HG02938 (cell line): ENCODE results near the gene TYRP1.

Experiments
- ATAC-seq: cut with Tn5 transposase; IDR thresholded peaks from one replicate; pipeline ENCODE4 v1.9.1; 2021; ENCODE audit warnings: mild to moderate bottlenecking, moderate library complexity; ENCODE audit not compliant: unreplicated experiment

The TYRP1 gene

GRCh38 chr9:12696931-12697622, 3.9 kb downstream of the TYRP1 start:
- ATAC-seq: no peak

- no peak for ATAC-seq
Measured at GRCh38 chr9:12697719-12698118, 4.5 kb downstream of the TYRP1 start.

GRCh38 chr9:12698266-12698665, 5.1 kb downstream of the TYRP1 start:
- ATAC-seq: no peak

GRCh38 chr9:12698986-12699385, 5.8 kb downstream of the TYRP1 start:
- no peak for ATAC-seq

- no peak for ATAC-seq
Measured at GRCh38 chr9:12699529-12699928, 6.3 kb downstream of the TYRP1 start.

GRCh38 chr9:12701126-12701525, 7.9 kb downstream of the TYRP1 start:
- ATAC-seq: no peak

DNA sequence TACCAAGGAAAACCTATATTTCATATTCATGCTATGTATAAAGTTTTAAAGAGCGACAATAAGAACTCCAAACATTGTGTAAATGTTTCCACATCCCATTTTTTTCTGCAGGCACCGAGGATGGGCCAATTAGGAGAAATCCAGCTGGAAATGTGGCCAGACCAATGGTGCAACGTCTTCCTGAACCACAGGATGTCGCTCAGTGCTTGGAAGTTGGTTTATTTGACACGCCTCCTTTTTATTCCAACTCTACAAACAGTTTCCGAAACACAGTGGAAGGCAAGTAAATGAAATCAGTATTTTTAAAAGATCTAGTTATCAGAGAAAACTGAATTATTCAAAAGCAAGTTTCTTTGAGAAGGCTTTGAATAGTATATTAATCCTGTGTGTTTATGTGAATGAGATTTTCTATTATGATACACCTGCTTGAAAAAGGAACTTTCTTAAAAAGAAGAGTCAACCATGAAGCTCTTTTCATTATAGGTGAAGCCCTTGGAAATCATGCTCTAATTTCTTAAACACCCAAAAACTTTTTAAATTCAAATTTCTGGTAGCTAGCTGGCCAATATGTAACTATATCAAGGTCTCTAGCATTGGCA, 9.1 kb downstream of the TYRP1 start:
- no peak for ATAC-seq

DNA sequence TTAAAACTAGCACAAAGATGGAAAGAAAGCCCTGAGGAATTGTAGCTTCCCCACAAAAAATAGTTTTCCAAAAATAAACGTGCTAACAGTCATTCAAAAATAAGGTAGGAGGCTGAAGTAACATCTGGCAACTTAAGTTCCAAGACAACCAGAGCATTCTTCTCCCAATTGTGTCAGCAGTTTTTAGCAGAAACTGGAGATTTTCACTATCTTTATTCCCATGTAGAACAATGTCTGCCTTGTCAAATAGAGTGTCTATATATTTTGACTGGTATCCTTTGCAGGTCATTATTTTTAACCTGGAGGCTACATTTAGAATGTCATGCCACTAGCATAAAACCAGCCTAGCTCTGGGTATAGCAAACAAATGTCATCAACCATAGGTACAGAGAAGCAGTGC, 10.8 kb downstream of the TYRP1 start:
- no peak for ATAC-seq

- no peak for ATAC-seq
Measured at GRCh38 chr9:12705738-12706391, 12.7 kb downstream of the TYRP1 start.

DNA sequence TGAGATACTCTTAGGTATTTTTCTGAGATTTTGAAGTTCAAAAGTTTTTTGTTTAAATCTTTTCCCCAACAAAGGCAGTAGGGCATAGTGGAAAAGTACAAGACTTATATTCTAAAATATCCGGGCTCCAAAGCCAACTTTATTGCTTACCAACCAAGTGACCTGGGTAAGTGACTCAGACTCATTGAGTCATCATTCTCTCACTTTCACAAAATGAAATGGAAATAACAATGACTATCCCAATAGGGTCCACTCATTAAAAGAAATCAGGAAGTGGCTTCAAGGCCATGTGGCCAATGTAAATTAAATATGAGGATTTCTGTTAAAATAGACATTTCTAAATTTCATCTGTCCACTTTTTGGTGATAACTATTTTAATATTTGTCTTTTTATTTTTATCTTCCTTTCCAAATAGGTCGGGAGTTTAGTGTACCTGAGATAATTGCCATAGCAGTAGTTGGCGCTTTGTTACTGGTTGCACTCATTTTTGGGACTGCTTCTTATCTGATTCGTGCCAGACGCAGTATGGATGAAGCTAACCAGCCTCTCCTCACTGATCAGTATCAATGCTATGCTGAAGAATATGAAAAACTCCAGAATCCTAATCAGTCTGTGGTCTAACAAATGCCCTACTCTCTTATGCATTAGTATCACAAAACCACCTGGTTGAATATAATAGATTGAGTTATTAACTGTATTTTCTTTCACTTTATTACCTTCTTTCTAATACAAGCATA, 15.5 kb downstream of the TYRP1 start:
- no peak for ATAC-seq

- no peak for ATAC-seq
Measured at GRCh38 chr9:12712532-12712931, 19.3 kb downstream of the TYRP1 start.

DNA sequence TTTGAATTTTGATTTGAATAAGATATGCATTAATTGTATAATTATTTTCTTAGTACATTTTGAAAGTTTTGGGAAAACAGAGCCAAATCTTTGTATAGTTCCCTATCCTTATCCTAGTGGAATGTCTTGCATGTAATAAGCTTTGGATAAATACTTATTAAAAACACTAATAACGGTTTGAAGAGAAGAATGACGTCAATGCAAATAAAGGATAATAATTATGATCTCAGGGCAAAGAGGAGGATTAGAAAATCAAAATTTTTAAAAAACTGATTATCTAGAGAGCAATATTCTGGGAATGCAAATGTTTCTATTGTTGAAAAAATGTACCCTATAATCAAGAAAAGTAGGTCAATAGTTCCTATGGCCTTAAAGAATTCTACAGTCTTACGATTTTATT, 22.1 kb downstream of the TYRP1 start:
- no peak for ATAC-seq

- no peak for ATAC-seq
Measured at GRCh38 chr9:12716823-12717600, 23.8 kb downstream of the TYRP1 start.

GRCh38 chr9:12717907-12718306, 24.7 kb downstream of the TYRP1 start:
- no peak for ATAC-seq

- no peak for ATAC-seq
Measured at GRCh38 chr9:12718482-12719026, 25.4 kb downstream of the TYRP1 start.

DNA sequence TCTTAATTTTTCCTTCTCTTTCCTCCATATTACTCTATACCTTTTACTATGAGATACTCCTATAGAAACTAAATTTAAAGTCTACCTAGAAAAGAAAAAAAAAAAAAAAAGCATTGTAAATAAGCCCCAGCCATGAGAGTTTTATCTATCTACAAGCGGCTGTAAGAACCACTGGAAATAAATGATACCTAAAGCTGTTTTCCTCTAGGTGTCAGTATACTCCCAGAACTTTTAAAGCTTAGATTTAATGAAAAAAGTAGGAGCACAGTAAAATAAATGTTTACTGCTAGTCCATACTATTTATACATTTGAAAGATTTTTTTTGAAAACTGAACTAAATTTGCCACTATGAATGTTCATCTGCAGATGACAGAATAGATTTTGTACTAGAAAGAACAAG, 26.2 kb downstream of the TYRP1 start:
- ATAC-seq: no peak

- no peak for ATAC-seq
Measured at GRCh38 chr9:12720551-12720950, 27.4 kb downstream of the TYRP1 start.

GRCh38 chr9:12722131-12722530, 28.9 kb downstream of the TYRP1 start:
- no peak for ATAC-seq

DNA sequence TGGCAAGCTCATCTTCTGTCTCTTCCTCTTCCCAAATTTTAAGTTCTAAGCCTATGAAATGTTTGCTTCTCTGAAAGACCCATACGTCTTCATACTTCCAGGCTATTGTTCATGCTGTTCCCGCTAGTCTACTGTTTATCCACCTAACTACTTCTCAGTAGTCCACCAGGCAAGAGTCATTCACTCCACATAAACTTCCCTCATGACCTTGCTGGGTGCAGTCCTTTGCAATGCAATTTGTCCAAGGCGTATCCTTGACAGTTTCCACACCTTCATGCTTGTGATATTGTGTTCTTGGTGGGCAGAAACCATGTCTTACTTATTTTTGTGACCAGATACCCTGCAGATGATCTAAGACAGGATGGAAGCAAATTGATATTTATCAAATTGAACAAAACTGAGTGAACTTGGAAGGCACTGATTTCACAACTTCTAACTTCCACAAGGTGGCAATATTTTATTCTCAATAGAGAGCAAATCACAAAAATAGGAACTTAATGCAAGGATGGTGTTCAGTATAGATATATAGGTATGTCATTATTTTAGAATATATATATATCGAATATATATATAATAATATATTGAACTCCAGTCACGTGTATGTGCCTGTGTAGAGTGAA, 30.3 kb downstream of the TYRP1 start:
- ATAC-seq: no peak

DNA sequence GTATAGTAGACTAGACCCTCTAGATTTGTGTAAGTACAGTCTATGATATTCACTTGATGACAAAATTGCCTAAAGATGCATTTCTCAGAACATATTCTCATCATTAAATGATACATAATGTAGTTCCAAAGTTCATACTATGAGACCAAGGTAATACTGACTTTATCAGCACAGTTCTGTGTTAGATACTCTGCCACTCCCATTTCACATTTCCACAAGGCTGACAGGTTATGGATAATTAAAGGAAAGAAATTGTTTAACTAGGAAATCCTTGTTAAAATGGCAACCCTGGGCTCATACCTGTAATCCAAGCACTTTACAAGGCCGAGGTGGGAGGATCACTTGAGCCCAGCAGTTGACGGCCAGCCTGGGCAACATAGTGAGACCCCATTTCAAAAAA, 33.6 kb downstream of the TYRP1 start:
- no peak for ATAC-seq
